Measurements from ENCODE around the gene DAG1.

DAG1 gene

GRCh38 chr3:49554633-49555265, 84.7 kb downstream of the DAG1 start:
- peak; percentile 40 for DNase-seq (ENCODE audit: low read depth)

GRCh38 chr3:49556500-49557275, 86.6 kb downstream of the DAG1 start:
- no peak for DNase-seq (ENCODE audit: low read depth)

GRCh38 chr3:49563040-49563578, 93.0 kb downstream of the DAG1 start:
- no peak for DNase-seq (ENCODE audit: low read depth)

- no peak for DNase-seq (ENCODE audit: low read depth)
Measured at GRCh38 chr3:49563766-49564165, 93.7 kb downstream of the DAG1 start.

- DNase-seq (ENCODE audit: low read depth) = no peak
Measured at GRCh38 chr3:49566312-49566711, 96.2 kb downstream of the DAG1 start.

- DNase-seq (ENCODE audit: low read depth) = no peak
Measured at GRCh38 chr3:49567406-49567805, 97.3 kb downstream of the DAG1 start.

- DNase-seq (ENCODE audit: low read depth) = no peak
Measured at GRCh38 chr3:49568965-49569364, 98.9 kb downstream of the DAG1 start.

GRCh38 chr3:49570028-49570654, 100.1 kb downstream of the DAG1 start:
- DNase-seq (ENCODE audit: low read depth) = no peak

GRCh38 chr3:49582177-49582576, 112.1 kb downstream of the DAG1 start:
- DNase-seq (ENCODE audit: low read depth) = no peak

Data from T follicular helper cell (primary cell).